T-helper 2 cell (primary cell): ENCODE measurements around the gene S1PR3.

ENCODE experiments used
- DNase-seq, 5 experiments: peaks; one replicate each; pipeline versions ENCODE4 v3.0.0 to v3.0.0-alpha.2; 2012 to 2022

The S1PR3 gene

GRCh38 chr9:89010056-89010455, 18.8 kb downstream of the S1PR3 start:
- no peak for DNase-seq

GRCh38 chr9:89010526-89011111, 19.4 kb downstream of the S1PR3 start:
- no peak for DNase-seq

- no peak for DNase-seq
These were observed 20.4 kb downstream of the S1PR3 start for GRCh38 chr9:89011683-89012082.

GRCh38 chr9:89012294-89013042, 21.2 kb downstream of the S1PR3 start:
- DNase-seq = no peak

- no peak for DNase-seq
These were observed 22.4 kb downstream of the S1PR3 start for GRCh38 chr9:89013660-89014059.

- no peak for DNase-seq
These were observed 22.9 kb downstream of the S1PR3 start for GRCh38 chr9:89014153-89014552.

GRCh38 chr9:89015336-89015735, 24.1 kb downstream of the S1PR3 start:
- DNase-seq = no peak

GRCh38 chr9:89020754-89021153, 29.5 kb downstream of the S1PR3 start:
- DNase-seq = no peak

- DNase-seq = no peak
These were observed 30.0 kb downstream of the S1PR3 start for GRCh38 chr9:89021154-89021803.

- DNase-seq = no peak
These were observed 30.9 kb downstream of the S1PR3 start for GRCh38 chr9:89022001-89022759.

- no peak for DNase-seq
These were observed 31.6 kb downstream of the S1PR3 start for GRCh38 chr9:89022902-89023301.

GRCh38 chr9:89023740-89024139, 32.5 kb downstream of the S1PR3 start:
- DNase-seq = no peak

GRCh38 chr9:89024727-89025126, 33.5 kb downstream of the S1PR3 start:
- DNase-seq = no peak

GRCh38 chr9:89025553-89025952, 34.3 kb downstream of the S1PR3 start:
- no peak for DNase-seq

GRCh38 chr9:89026876-89027275, 35.6 kb downstream of the S1PR3 start:
- DNase-seq = no peak

GRCh38 chr9:89029788-89030187, 38.5 kb downstream of the S1PR3 start:
- no peak for DNase-seq

GRCh38 chr9:89032173-89032572, 40.9 kb downstream of the S1PR3 start:
- DNase-seq = no peak

- DNase-seq = no peak
These were observed 41.4 kb downstream of the S1PR3 start for GRCh38 chr9:89032661-89033060.

- no peak for DNase-seq
These were observed 45.1 kb downstream of the S1PR3 start for GRCh38 chr9:89036383-89036782.

GRCh38 chr9:89036891-89037290, 45.6 kb downstream of the S1PR3 start:
- DNase-seq = no peak

GRCh38 chr9:89037346-89037745, 46.1 kb downstream of the S1PR3 start:
- DNase-seq = no peak

GRCh38 chr9:89037891-89038290, 46.6 kb downstream of the S1PR3 start:
- no peak for DNase-seq

- DNase-seq = no peak
These were observed 47.3 kb downstream of the S1PR3 start for GRCh38 chr9:89038382-89039103.
